Activated CD8-positive, alpha-beta memory T cell treated with anti-CD3 and anti-CD28 coated beads, Interleukin-2, amount 50 U/mL, for 1 hour (primary cell): ENCODE results near the gene EPS8L3.
"Not testable (repeated sequence)": the region's sequence is repeated elsewhere in the genome, so short reads cannot be mapped to it uniquely, and the experiment has no call there.

ENCODE experiments used
- DNase-seq: peaks from one replicate; pipeline ENCODE4 v3.0.0-alpha.2; 2020; ENCODE audit errors: extremely low read depth

Gene EPS8L3

GRCh38 chr1:109764561-109765482 lies 1.1 kb upstream of the EPS8L3 start:
- DNase-seq = no peak

- DNase-seq = no peak
Measured at GRCh38 chr1:109762821-109763645, 690 bp downstream of the EPS8L3 start.

- DNase-seq = no peak
Measured at GRCh38 chr1:109762039-109762585, 1.6 kb downstream of the EPS8L3 start.

- no peak for DNase-seq
Measured at GRCh38 chr1:109761227-109762038, 2.3 kb downstream of the EPS8L3 start.

GRCh38 chr1:109760581-109761226 lies 3.0 kb downstream of the EPS8L3 start:
- no peak for DNase-seq

GRCh38 chr1:109759513-109760334 lies 4.0 kb downstream of the EPS8L3 start:
- no peak for DNase-seq

- DNase-seq = no peak
Measured at GRCh38 chr1:109757936-109758786, 5.6 kb downstream of the EPS8L3 start.

- no peak for DNase-seq
Measured at GRCh38 chr1:109756848-109757521, 6.7 kb downstream of the EPS8L3 start.

- not testable (repeated sequence) for DNase-seq
Measured at GRCh38 chr1:109756325-109756724, 7.4 kb downstream of the EPS8L3 start.

GRCh38 chr1:109754738-109755137 lies 9.0 kb downstream of the EPS8L3 start:
- no peak for DNase-seq

GRCh38 chr1:109751531-109752260 lies 12.0 kb downstream of the EPS8L3 start:
- no peak for DNase-seq

- no peak for DNase-seq
Measured at GRCh38 chr1:109750920-109751319, 12.8 kb downstream of the EPS8L3 start.

GRCh38 chr1:109750241-109750882 lies 13.4 kb downstream of the EPS8L3 start:
- DNase-seq = no peak

GRCh38 chr1:109749221-109749620 lies 14.5 kb downstream of the EPS8L3 start:
- no peak for DNase-seq

- not testable (repeated sequence) for DNase-seq
Measured at GRCh38 chr1:109748311-109748710, 15.4 kb downstream of the EPS8L3 start.

GRCh38 chr1:109740615-109741373 lies 22.9 kb downstream of the EPS8L3 start, which contains the start of gene GSTM3:
GSTM3 (minus strand) TSS chr1:109741038; CDS start chr1:109740287, 751 bp downstream.
- DNase-seq = no peak
